Endodermal cell (in vitro differentiated cells): ENCODE data around the gene ZNF365. TPM values are rescaled to one million over a fixed set of nuclear protein-coding genes. Genes with fewer than 3 reads are reported as not detected.
A peak's percentile ranks its signal among the peaks of the same experiment; 100 is the strongest.

ENCODE experiments used
- DNase-seq: peaks from one replicate; pipeline ENCODE4 v3.0.0-alpha.2; 2017
- H3K27ac ChIP-seq: 2 replicates; pipeline ENCODE4 v1.5.1; 2013; ENCODE audit warnings: mild to moderate bottlenecking, low read depth, low read length, moderate library complexity
- H3K27me3 ChIP-seq: 2 replicates; pipeline ENCODE4 v1.6.1; 2013; ENCODE audit warnings: mild to moderate bottlenecking, low read length, moderate library complexity; ENCODE audit not compliant: insufficient read depth, control insufficient read depth, poor library complexity, severe bottlenecking
- H3K36me3 ChIP-seq: 2 replicates; pipeline ENCODE4 v1.7.0; 2013; ENCODE audit warnings: mild to moderate bottlenecking, low read length, moderate library complexity; ENCODE audit not compliant: control insufficient read depth, insufficient read depth
- H3K4me1 ChIP-seq: one replicate; pipeline ENCODE4 v1.7.0; 2013; ENCODE audit warnings: low read length; ENCODE audit not compliant: control insufficient read depth, insufficient read depth
- H3K4me3 ChIP-seq: 2 replicates; pipeline ENCODE4 v1.5.1; 2013; ENCODE audit warnings: mild to moderate bottlenecking, low read length, moderate library complexity
- H3K9ac ChIP-seq: 2 replicates; pipeline ENCODE4 v1.6.1; 2013; ENCODE audit warnings: mild to moderate bottlenecking, low read length, moderate library complexity; ENCODE audit not compliant: poor library complexity, severe bottlenecking; ENCODE audit errors: extremely low read depth
- H3K9me3 ChIP-seq: 2 replicates; pipeline ENCODE4 v1.6.1; 2013; ENCODE audit warnings: mild to moderate bottlenecking, low read length, moderate library complexity; ENCODE audit not compliant: control insufficient read depth
- H3K27ac Mint-ChIP-seq: 2 replicates; pipeline ENCODE4 v1.8.0; 2020; ENCODE audit warnings: mixed read lengths
- H3K27me3 Mint-ChIP-seq: 2 replicates; pipeline ENCODE4 v1.8.0; 2021; ENCODE audit warnings: mild to moderate bottlenecking, mixed read lengths; ENCODE audit not compliant: insufficient read depth
- H3K36me3 Mint-ChIP-seq: 2 replicates; pipeline ENCODE4 v1.8.0; 2020; ENCODE audit warnings: low read depth, mixed read lengths
- H3K4me1 Mint-ChIP-seq: 2 replicates; pipeline ENCODE4 v1.8.0; 2020; ENCODE audit warnings: mixed read lengths
- H3K4me3 Mint-ChIP-seq: 2 replicates; pipeline ENCODE4 v1.8.0; 2020; ENCODE audit warnings: mild to moderate bottlenecking, moderate library complexity, mixed read lengths
- H3K9me3 Mint-ChIP-seq: 2 replicates; pipeline ENCODE4 v1.8.0; 2020; ENCODE audit warnings: mild to moderate bottlenecking, mixed read lengths
- WGBS, 2 experiments: methylation state at CpG; one replicate each; pipeline versions ENCODE4 v1.1.5 to v1.1.7; 2013; ENCODE audit warnings: missing lambda C conversion rate in 2 of 2, mixed read lengths in 1 of 2; ENCODE audit not compliant: insufficient coverage in 1 of 2, insufficient read length in 1 of 2; 5-methylcytosine and 5-hydroxymethylcytosine counted together
- total RNA-seq, 2 donors: library from RNA; stranded (reverse); fragmentation: NEBNext Ultra II Directional in 1 of 2; extraction: Animal tissue kit (Norgen Biotek cat#: 25700) in 1 of 2; gene quantifications; 2 replicates in 1 of 2; 3 replicates in 1 of 2; pipeline ENCODE4 v1.2.1, GENCODE V29; 2021
- TF ChIP-seq, protein P1 (sequence below): fragments of 200-600 bp; sonication (generic); conservative IDR thresholded peaks from 2 replicates; pipeline ENCODE4 v1.5.0; 2021; ENCODE audit warnings: antibody characterized with exemption, mild to moderate bottlenecking

The ZNF365 gene
- total RNA-seq, 2 donors from 2014 or later, result 0.31 TPM; not detected in 1

- H3K9me3 Mint-ChIP-seq, result peaks cover 77% of the 10 kb centered on the region
- Histone ChIP-seq H3K4me1 (no peaks in the 10 kb centered on the region), H3K27me3 (no peaks in the 10 kb centered on the region), H3K9ac (no peak overlapping the region), H3K4me3 (no peak overlapping the region), H3K36me3 (no peaks in the 10 kb centered on the region), H3K9me3 (peaks cover 39% of the 10 kb centered on the region), H3K27ac (no peak overlapping the region)
- H3K27ac Mint-ChIP-seq, result no peak overlapping the region
- H3K27me3 Mint-ChIP-seq, result no peaks in the 10 kb centered on the region
- no peak for DNase-seq
- H3K4me1 Mint-ChIP-seq, result no peaks in the 10 kb centered on the region
- TF ChIP-seq, protein P1, sequence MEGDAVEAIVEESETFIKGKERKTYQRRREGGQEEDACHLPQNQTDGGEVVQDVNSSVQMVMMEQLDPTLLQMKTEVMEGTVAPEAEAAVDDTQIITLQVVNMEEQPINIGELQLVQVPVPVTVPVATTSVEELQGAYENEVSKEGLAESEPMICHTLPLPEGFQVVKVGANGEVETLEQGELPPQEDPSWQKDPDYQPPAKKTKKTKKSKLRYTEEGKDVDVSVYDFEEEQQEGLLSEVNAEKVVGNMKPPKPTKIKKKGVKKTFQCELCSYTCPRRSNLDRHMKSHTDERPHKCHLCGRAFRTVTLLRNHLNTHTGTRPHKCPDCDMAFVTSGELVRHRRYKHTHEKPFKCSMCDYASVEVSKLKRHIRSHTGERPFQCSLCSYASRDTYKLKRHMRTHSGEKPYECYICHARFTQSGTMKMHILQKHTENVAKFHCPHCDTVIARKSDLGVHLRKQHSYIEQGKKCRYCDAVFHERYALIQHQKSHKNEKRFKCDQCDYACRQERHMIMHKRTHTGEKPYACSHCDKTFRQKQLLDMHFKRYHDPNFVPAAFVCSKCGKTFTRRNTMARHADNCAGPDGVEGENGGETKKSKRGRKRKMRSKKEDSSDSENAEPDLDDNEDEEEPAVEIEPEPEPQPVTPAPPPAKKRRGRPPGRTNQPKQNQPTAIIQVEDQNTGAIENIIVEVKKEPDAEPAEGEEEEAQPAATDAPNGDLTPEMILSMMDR, result no peak
- no peak overlapping the region for H3K4me3 Mint-ChIP-seq
- peaks cover 1% of the 10 kb centered on the region for H3K36me3 Mint-ChIP-seq
Observed at GRCh38 chr10:62341419-62341818, 32.8 kb upstream of the ZNF365 start.

GRCh38 chr10:62343000-62343399 is 31.2 kb upstream of the ZNF365 start:
- Histone ChIP-seq H3K27me3 (no peaks in the 10 kb centered on the region), H3K9me3 (peaks cover 39% of the 10 kb centered on the region), H3K27ac (no peak overlapping the region), H3K4me1 (no peaks in the 10 kb centered on the region), H3K36me3 (no peaks in the 10 kb centered on the region), H3K9ac (no peak overlapping the region), H3K4me3 (peak overlapping the region; percentile 56)
- no peak overlapping the region for H3K27ac Mint-ChIP-seq
- 100% methylated on average over 1 of the region's 1 CpG; no CpG with 5 or more reads in 1 of the 2 experiments for WGBS, 2 experiments
- H3K4me3 Mint-ChIP-seq, result no peak overlapping the region
- DNase-seq, result no peak
- peaks cover 1% of the 10 kb centered on the region for H3K27me3 Mint-ChIP-seq
- H3K9me3 Mint-ChIP-seq, result peaks cover 83% of the 10 kb centered on the region
- peaks cover 1% of the 10 kb centered on the region for H3K36me3 Mint-ChIP-seq
- TF ChIP-seq, protein P1, result no peak
- no peaks in the 10 kb centered on the region for H3K4me1 Mint-ChIP-seq

- H3K4me3 ChIP-seq, result no peak overlapping the region
- Mint-ChIP-seq H3K4me1 (no peaks in the 10 kb centered on the region), H3K36me3 (peaks cover 1% of the 10 kb centered on the region), H3K27me3 (peaks cover 1% of the 10 kb centered on the region), H3K4me3 (no peak overlapping the region), H3K27ac (no peak overlapping the region), H3K9me3 (peaks cover 71% of the 10 kb centered on the region)
- no peaks in the 10 kb centered on the region for H3K27me3 ChIP-seq
- no peaks in the 10 kb centered on the region for H3K36me3 ChIP-seq
- TF ChIP-seq, protein P1, result no peak
- H3K9ac ChIP-seq, result no peak overlapping the region
- H3K27ac ChIP-seq, result no peak overlapping the region
- H3K4me1 ChIP-seq, result no peaks in the 10 kb centered on the region
- H3K9me3 ChIP-seq, result peaks cover 9% of the 10 kb centered on the region
- DNase-seq, result no peak
Observed at GRCh38 chr10:62348029-62348428, 26.1 kb upstream of the ZNF365 start.
